ENCODE results near the gene CS. TPM values are rescaled to one million over a fixed set of nuclear protein-coding genes. Genes with fewer than 3 reads are reported as not detected.

CS gene
- total RNA-seq, 2 experiments from 2014 or later, result 139 to 145 TPM

- Mint-ChIP-seq H3K36me3 (ENCODE audit: low read depth) (peaks cover 44% of the 10 kb centered on the region), H3K27me3 (no peaks in the 10 kb centered on the region), H3K27ac (peak overlapping the region; percentile 93), H3K4me3 (peak overlapping the region; percentile 90), H3K9me3 (no peaks in the 10 kb centered on the region), H3K4me1 (ENCODE audit: low read depth) (peaks cover 56% of the 10 kb centered on the region)
- POLR2A ChIA-PET, result interaction anchor here (0.6 to 3.4 kb wide), 21 partner anchors 9 to 1139 kb away, joined by 3 to 150 read pairs (median 5); partner anchors contain the start of genes CNPY2, RAB5B, RNF41 and SMARCC2
- H3K27me3 ChIP-seq (ENCODE audit: control insufficient read depth in 1 of 2, insufficient read depth in 2 of 2, low read length in 2 of 2), result no peaks in the 10 kb centered on the region
- DNase-seq (peak in 1 of 14 experiments; percentile 11), ATAC-seq (ENCODE audit: poor library complexity) (no peak)
- H3K9me3 ChIP-seq (ENCODE audit: control insufficient read depth in 1 of 2, insufficient read depth in 1 of 2, low read length in 2 of 2), result no peaks in the 10 kb centered on the region
- H3K36me3 ChIP-seq (ENCODE audit: insufficient read depth, low read length), result peaks cover 31% of the 10 kb centered on the region
- H3K27ac ChIP-seq (ENCODE audit: low read depth in 1 of 2, low read length in 2 of 2), result peak overlapping the region; percentile 90 to 96
- CTCF ChIA-PET, result interaction anchor here (1.2 to 1.7 kb wide), 5 partner anchors 21 to 125 kb away, joined by 3 to 10 read pairs (median 4); partner anchors contain the start of genes CNPY2, COQ10A and STAT2
- TF ChIP-seq CTCF (IDR thresholded peaks at IDR 0.05), result no peak
- intact Hi-C loops (cut with DNase I, micrococcal nuclease), result loop anchor here (1.0 to 2.0 kb wide), 2 partner anchors 20 to 22 kb away; no protein-coding TSS in a partner anchor
- H3K4me1 ChIP-seq (ENCODE audit: insufficient read depth, low read length), result peaks cover 42% of the 10 kb centered on the region
- peak overlapping the region; percentile 66 for H3K4me3 ChIP-seq (ENCODE audit: low read length)
Measured at GRCh38 chr12:56339158-56339422, 39.0 kb upstream of the CS start.

GRCh38 chr12:56338308-56339157 is 38.4 kb upstream of the CS start, which contains the start of gene IL23A:
Gene IL23A (plus strand): TSS chr12:56338884. CDS start chr12:56339045, 161 bp downstream.
- CTCF ChIA-PET, result interaction anchor here (1.2 to 1.7 kb wide), 6 partner anchors 8 to 126 kb away, joined by 3 to 10 read pairs (median 4); partner anchors contain the start of genes CNPY2, COQ10A and STAT2
- Mint-ChIP-seq H3K4me1 (ENCODE audit: low read depth) (peaks cover 62% of the 10 kb centered on the region), H3K27ac (peak within 1 kb of the TSS; percentile 93), H3K9me3 (no peaks in the 10 kb centered on the region), H3K36me3 (ENCODE audit: low read depth) (peaks cover 44% of the 10 kb centered on the region), H3K4me3 (peak within 1 kb of the TSS; percentile 90), H3K27me3 (no peaks in the 10 kb centered on the region)
- intact Hi-C loops (cut with DNase I, micrococcal nuclease), result loop anchor here (1.0 to 2.0 kb wide), 4 partner anchors 21 to 127 kb away; partner anchors contain the start of gene STAT2 (in 1 of the 2)
- Histone ChIP-seq H3K27ac (ENCODE audit: low read depth in 1 of 2, low read length in 2 of 2) (peak within 1 kb of the TSS; percentile 90 to 96), H3K27me3 (ENCODE audit: control insufficient read depth in 1 of 2, insufficient read depth in 2 of 2, low read length in 2 of 2) (no peaks in the 10 kb centered on the region), H3K4me3 (ENCODE audit: low read length) (peak within 1 kb of the TSS; percentile 66), H3K9me3 (ENCODE audit: control insufficient read depth in 1 of 2, insufficient read depth in 1 of 2, low read length in 2 of 2) (no peaks in the 10 kb centered on the region), H3K4me1 (ENCODE audit: insufficient read depth, low read length) (peaks cover 44% of the 10 kb centered on the region), H3K36me3 (ENCODE audit: insufficient read depth, low read length) (peaks cover 25% of the 10 kb centered on the region)
- peak; percentile 80 for ATAC-seq (ENCODE audit: poor library complexity)
- POLR2A ChIA-PET, result interaction anchor here (0.6 to 3.4 kb wide), 22 partner anchors 9 to 1139 kb away, joined by 3 to 150 read pairs (median 5); partner anchors contain the start of genes CNPY2, RAB5B, RNF41 and SMARCC2
- peak; percentile 59 to 97 (median 80) for DNase-seq
- TF ChIP-seq CTCF (IDR thresholded peaks at IDR 0.05), result no peak

- Mint-ChIP-seq H3K27me3 (no peaks in the 10 kb centered on the region), H3K27ac (peak overlapping the region; percentile 93), H3K4me3 (peak overlapping the region; percentile 21), H3K9me3 (no peaks in the 10 kb centered on the region), H3K4me1 (ENCODE audit: low read depth) (peaks cover 69% of the 10 kb centered on the region), H3K36me3 (ENCODE audit: low read depth) (peaks cover 40% of the 10 kb centered on the region)
- DNase-seq (peak in 2 of 14 experiments; percentile 50 to 58), ATAC-seq (ENCODE audit: poor library complexity) (no peak)
- peaks cover 18% of the 10 kb centered on the region for H3K36me3 ChIP-seq (ENCODE audit: insufficient read depth, low read length)
- ChIA-PET POLR2A (interaction anchor here (1.2 to 3.4 kb wide), 13 partner anchors 10 to 364 kb away, joined by 3 to 150 read pairs (median 10); partner anchors contain the start of genes CNPY2, RAB5B, SMARCC2 and SPRYD4), CTCF (interaction anchor here (1.2 to 1.7 kb wide), 5 partner anchors 9 to 126 kb away, joined by 3 to 10 read pairs (median 4); partner anchors contain the start of genes CNPY2 and STAT2)
- no peak overlapping the region for H3K4me3 ChIP-seq (ENCODE audit: low read length)
- H3K4me1 ChIP-seq (ENCODE audit: insufficient read depth, low read length), result peaks cover 51% of the 10 kb centered on the region
- H3K27me3 ChIP-seq (ENCODE audit: control insufficient read depth in 1 of 2, insufficient read depth in 2 of 2, low read length in 2 of 2), result no peaks in the 10 kb centered on the region
- peak overlapping the region; percentile 77 to 96 for H3K27ac ChIP-seq (ENCODE audit: low read depth in 1 of 2, low read length in 2 of 2)
- intact Hi-C loops (cut with DNase I, micrococcal nuclease), result loop anchor here in 1 of 2 experiments (1.0 to 2.0 kb wide), 3 partner anchors 21 to 127 kb away; partner anchors contain the start of gene STAT2
- no peak for TF ChIP-seq CTCF (IDR thresholded peaks at IDR 0.05)
- no peaks in the 10 kb centered on the region for H3K9me3 ChIP-seq (ENCODE audit: control insufficient read depth in 1 of 2, insufficient read depth in 1 of 2, low read length in 2 of 2)
Measured at GRCh38 chr12:56337753-56338251, 37.7 kb upstream of the CS start.

Data from CD4-positive, alpha-beta T cell (primary cell).